ENCODE results near the gene BRAF.

Gene BRAF

DNA sequence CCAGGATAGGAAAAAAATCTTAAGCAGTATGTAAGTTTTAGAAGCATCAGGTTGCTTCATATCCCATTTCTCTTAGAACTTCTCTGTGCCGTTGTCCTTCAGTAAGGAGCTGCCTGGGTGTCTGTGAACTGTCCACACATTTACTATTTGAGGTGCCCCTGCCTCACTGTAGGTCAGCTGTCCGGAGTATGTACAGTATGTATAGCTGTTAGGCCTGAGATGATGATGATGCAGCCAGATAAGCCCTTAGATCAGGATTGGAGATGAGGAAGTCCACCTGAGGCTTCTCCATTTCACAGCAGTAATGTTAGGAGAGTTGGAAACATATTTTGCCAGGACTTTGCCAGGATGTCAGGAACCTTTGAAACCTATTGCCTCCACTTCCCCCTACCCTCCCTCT, 220.5 kb downstream of the BRAF start:
- TF ChIP-seq, protein P1, sequence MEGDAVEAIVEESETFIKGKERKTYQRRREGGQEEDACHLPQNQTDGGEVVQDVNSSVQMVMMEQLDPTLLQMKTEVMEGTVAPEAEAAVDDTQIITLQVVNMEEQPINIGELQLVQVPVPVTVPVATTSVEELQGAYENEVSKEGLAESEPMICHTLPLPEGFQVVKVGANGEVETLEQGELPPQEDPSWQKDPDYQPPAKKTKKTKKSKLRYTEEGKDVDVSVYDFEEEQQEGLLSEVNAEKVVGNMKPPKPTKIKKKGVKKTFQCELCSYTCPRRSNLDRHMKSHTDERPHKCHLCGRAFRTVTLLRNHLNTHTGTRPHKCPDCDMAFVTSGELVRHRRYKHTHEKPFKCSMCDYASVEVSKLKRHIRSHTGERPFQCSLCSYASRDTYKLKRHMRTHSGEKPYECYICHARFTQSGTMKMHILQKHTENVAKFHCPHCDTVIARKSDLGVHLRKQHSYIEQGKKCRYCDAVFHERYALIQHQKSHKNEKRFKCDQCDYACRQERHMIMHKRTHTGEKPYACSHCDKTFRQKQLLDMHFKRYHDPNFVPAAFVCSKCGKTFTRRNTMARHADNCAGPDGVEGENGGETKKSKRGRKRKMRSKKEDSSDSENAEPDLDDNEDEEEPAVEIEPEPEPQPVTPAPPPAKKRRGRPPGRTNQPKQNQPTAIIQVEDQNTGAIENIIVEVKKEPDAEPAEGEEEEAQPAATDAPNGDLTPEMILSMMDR (IDR thresholded peaks at IDR 0.05; ENCODE audit: borderline replicate concordance, insufficient read depth, low read depth, low read length), result no peak
- H3K4me3 ChIP-seq (ENCODE audit: low read depth, low read length), result no peak overlapping the region

DNA sequence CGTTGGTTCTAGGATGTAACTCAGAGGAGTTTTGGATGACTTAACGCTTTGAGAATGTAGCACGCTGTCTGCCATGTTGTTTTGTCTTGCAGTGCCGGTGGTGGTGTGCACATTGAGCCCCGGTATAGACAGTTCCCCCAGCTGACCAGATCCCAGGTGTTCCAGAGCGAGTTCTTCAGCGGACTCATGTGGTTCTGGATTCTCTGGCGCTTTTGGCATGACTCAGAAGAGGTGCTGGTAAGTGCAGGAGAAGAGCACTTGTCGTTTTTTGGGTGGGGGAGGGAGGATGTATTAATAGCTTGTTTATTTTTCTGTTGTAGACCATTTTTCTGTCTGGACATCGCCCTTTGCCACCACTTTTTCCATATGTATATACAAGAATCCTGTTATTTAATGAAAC, 222.0 kb downstream of the BRAF start:
- no peak overlapping the region for H3K4me3 ChIP-seq (ENCODE audit: low read depth, low read length)
- TF ChIP-seq, protein P1 (IDR thresholded peaks at IDR 0.05; ENCODE audit: borderline replicate concordance, insufficient read depth, low read depth, low read length), result no peak

DNA sequence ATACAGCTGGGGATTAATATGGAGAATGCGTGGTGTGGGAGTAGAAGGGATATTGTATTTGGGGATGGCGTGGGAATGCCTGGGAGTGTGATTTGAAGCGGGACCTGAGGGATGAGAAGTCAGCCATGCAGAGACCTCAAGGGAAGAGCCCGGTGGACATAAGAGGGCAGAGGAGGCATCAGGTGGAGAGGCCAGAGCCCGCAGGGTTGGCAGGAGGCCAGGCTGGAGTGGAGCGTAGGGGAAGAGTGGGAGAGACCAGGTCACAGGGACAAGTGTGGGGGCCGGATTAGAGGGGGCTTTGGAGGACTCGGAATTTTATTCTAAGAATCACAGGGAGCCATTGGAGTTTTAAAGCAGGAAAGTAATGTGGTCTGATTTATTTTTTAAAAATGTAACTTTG, 226.3 kb downstream of the BRAF start:
- TF ChIP-seq, protein P1 (IDR thresholded peaks at IDR 0.05; ENCODE audit: borderline replicate concordance, insufficient read depth, low read depth, low read length), result no peak
- H3K4me3 ChIP-seq (ENCODE audit: low read depth, low read length), result no peak overlapping the region

DNA sequence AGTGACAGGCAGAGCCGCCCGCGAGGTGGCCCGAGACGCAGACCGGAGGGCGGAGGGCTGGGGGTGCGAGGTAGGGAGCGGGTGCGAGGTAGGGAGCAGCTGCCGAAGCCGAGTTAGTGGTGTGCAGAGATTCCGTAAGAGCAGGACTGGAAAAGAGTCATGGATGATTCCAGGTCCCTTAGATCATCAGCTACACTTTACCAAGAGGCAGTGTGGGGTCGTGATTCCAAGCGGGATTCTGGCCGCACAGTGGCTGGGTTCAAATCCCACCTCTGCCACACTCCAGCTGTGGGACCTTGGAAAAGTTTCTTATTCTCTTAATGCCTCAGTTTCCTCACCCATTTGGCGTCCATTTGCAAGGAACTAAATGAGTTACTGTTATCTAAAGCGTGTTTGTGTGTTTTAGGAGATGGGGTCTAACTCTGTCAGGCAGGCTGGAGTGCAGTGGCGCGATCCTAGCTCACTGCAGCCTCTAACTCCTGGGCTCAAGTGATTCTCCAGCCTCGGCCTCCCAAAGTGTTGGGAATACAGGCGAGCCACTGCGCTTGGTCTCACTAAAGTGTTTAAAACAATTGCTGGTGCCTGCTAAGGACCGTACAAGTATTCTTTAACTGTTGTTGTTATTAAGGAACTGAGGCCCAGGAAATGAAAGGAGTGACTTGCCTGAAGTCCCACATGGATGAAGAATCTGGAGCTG, 227.1 kb downstream of the BRAF start:
- H3K4me3 ChIP-seq (ENCODE audit: low read depth, low read length), result peak overlapping the region; percentile 100
- TF ChIP-seq, protein P1 (IDR thresholded peaks at IDR 0.05; ENCODE audit: borderline replicate concordance, insufficient read depth, low read depth, low read length), result no peak

DNA sequence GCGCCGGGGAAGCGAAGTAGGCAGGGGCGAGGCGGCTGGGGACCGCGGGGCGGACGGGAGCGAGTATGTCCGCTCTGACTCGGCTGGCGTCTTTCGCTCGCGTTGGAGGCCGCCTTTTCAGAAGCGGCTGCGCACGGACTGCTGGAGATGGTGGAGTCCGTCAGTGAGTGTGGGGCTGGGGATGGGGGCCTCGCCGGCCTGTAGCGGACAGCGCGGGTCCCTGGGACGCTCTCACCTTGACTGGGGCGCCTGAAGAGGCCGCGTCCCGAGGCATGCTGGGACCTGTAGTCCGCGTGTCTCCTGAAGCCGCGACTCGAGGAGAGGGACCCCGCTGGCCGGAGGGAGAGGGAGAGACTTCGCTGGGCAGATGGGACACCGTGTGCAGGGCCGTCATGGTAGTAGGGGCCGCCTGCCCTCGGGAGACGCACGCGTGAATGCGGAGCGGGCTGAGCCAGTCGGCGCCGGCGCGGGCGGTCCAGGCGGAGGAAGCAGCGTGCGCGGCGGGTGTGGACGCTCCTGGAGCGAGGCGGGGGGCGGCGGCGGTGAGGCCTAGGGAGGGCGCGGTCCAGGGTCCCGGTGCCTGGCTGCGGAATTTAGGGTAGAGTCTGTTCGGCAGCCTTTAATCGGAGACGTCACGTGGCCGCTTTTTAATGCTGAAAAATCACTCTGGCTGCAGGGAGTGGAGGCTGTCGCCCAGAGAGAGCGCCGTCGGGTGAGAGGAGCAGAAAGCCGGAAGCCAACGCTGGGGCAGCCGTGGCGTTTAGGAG, 227.9 kb downstream of the BRAF start, which contains the start of gene NDUFB2:
Gene NDUFB2, plus strand, starts transcription at position 29 of the 767 bp plus-strand sequence. Its CDS starts 37 bp downstream, at position 66.
- TF ChIP-seq, protein P1 (IDR thresholded peaks at IDR 0.05; ENCODE audit: borderline replicate concordance, insufficient read depth, low read depth, low read length), result no peak
- peak within 1 kb of the TSS; percentile 100 for H3K4me3 ChIP-seq (ENCODE audit: low read depth, low read length)

- H3K4me3 ChIP-seq (ENCODE audit: low read depth, low read length), result peak overlapping the region; percentile 100
- TF ChIP-seq, protein P1 (IDR thresholded peaks at IDR 0.05; ENCODE audit: borderline replicate concordance, insufficient read depth, low read depth, low read length), result no peak
Measured at GRCh38 chr7:140696024-140696679, 228.6 kb downstream of the BRAF start.

Measured in GM12875 (cell line).